H1 (cell line): ENCODE measurements around the gene FIS1. TPM values are rescaled to one million over a fixed set of nuclear protein-coding genes. Genes with fewer than 3 reads are reported as not detected.
A peak's percentile ranks its signal among the peaks of the same experiment; 100 is the strongest.

Experiments used
- CHD2 ChIP-seq: IDR thresholded peaks from 2 replicates; pipeline ENCODE4 v1.6.1; 2012; ENCODE audit warnings: low read length, improper control_type of control experiment
- CREB1 ChIP-seq: IDR thresholded peaks from 2 replicates; pipeline ENCODE4 v1.6.1; 2012; ENCODE audit warnings: inconsistent platforms
- KDM1A ChIP-seq: fragments of 200-600, 300-600 bp; sonication (generic); IDR thresholded peaks from 2 replicates; pipeline ENCODE4 v1.7.1; 2016; ENCODE audit warnings: mild to moderate bottlenecking, low read length, borderline replicate concordance
- TAF7 ChIP-seq: optimal IDR thresholded peaks from 2 replicates; pipeline ENCODE3; 2011; ENCODE audit warnings: low read depth, mild to moderate bottlenecking, inconsistent platforms, low read length, moderate library complexity, borderline replicate concordance
- YY1 ChIP-seq: IDR thresholded peaks from 2 replicates; pipeline ENCODE4 v1.6.1; 2011; ENCODE audit warnings: low read depth, mild to moderate bottlenecking, low read length
- polyA plus RNA-seq, 7 experiments: library from polyadenylated mRNA; depleted of rRNA in 3 of 7; stranded (reverse) in 5 of 7; unstranded in 2 of 7; fragments of >200 nt in 5 of 7; fragments of 200-250 nt in 2 of 7; gene quantifications; 1 replicate in 5 of 7; 2 replicates in 1 of 7; 4 replicates in 1 of 7; pipeline versions ENCODE4 v1.2.1 to v1.2.3, GENCODE V29; 2011 to 2013; ENCODE audit warnings: missing spikeins in 2 of 7, mixed read lengths in 2 of 7
- total RNA-seq: library from RNA; stranded (reverse); fragmentation: NEBNext Ultra II Directional; extraction: Animal tissue kit (Norgen Biotek cat#: 25700); gene quantifications from 2 replicates; pipeline ENCODE4 v1.2.1, GENCODE V29; 2021
- TF ChIP-seq, protein P1 (sequence below): IDR thresholded peaks from 2 replicates; pipeline ENCODE4 v1.6.1; 2012; ENCODE audit warnings: low read length, inconsistent platforms

FIS1 gene
- total and polyA plus RNA-seq, 2 of the 8 experiments (the other 6 are each of a cell fraction or from before 2014, with no cell fraction given) = 128 to 195 TPM

DNA sequence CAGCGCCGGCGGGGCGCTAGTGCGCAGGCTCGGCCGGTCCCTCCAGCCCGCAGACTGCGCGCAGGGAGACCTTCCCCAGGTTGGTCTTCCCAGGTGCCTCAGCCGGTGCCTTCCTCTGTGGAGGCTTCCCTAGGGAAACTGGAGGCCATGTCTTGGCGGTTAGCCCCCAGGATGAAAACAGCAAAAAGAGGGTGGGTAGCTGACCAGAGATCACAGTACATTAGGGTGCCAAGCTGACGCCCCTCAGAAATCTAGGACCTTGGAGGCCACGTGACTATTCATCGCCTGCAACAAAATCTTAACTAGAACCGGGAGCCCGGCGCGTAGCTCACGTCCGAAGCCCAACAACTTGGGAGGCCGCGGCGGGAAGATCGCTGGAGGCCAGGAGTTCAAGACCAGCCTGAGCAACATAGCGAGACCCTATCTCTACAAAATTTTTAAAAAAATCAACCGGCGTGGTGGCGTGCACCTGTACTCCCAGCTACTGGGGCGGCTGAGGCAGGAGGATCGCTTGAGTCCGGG lies 327 bp upstream of the FIS1 start (continued):
- no peak for TF ChIP-seq CHD2
- TF ChIP-seq KDM1A = peak; percentile 38; the same call in 1 of the 2 replicates
- TF ChIP-seq CREB1 = no peak
- TF ChIP-seq YY1 = 0 out of 2 replicates have a peak, but pooled peaks have one; percentile 0
- TF ChIP-seq, protein P1, sequence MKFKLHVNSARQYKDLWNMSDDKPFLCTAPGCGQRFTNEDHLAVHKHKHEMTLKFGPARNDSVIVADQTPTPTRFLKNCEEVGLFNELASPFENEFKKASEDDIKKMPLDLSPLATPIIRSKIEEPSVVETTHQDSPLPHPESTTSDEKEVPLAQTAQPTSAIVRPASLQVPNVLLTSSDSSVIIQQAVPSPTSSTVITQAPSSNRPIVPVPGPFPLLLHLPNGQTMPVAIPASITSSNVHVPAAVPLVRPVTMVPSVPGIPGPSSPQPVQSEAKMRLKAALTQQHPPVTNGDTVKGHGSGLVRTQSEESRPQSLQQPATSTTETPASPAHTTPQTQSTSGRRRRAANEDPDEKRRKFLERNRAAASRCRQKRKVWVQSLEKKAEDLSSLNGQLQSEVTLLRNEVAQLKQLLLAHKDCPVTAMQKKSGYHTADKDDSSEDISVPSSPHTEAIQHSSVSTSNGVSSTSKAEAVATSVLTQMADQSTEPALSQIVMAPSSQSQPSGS = no peak
- peak; percentile 61 for TF ChIP-seq TAF7
